CD14-positive monocyte (primary cell): Measurements from ENCODE around the gene GPHN. TPM values are rescaled to one million over a fixed set of nuclear protein-coding genes. Genes with fewer than 3 reads are reported as not detected.

Experiments
- DNase-seq, 3 donors: peaks; one replicate each; pipeline ENCODE4 v3.0.0-alpha.2; 2011 to 2022
- H2AFZ ChIP-seq: 2 replicates; pipeline ENCODE4 v1.6.0; 2012; ENCODE audit warnings: mild to moderate bottlenecking, low read depth, low read length, inconsistent platforms; ENCODE audit not compliant: insufficient read depth, poor library complexity, severe bottlenecking
- H3K27ac ChIP-seq, 2 donors: 1 replicate in 1 of 2; 2 replicates in 1 of 2; pipeline ENCODE4 v1.5.1; 2012 to 2013; ENCODE audit warnings: low read length in 2 of 2, control low read depth in 1 of 2, inconsistent platforms in 1 of 2, low read depth in 1 of 2, mild to moderate bottlenecking in 1 of 2
- H3K27me3 ChIP-seq, 2 donors: one replicate each; pipeline versions ENCODE4 v1.6.0 to v1.6.1; 2011 to 2013; ENCODE audit warnings: low read length in 2 of 2; ENCODE audit not compliant: control insufficient read depth in 2 of 2, insufficient read depth in 2 of 2
- H3K36me3 ChIP-seq, 2 donors: replicated peaks in 1 of 2; 1 replicate in 1 of 2; 2 replicates in 1 of 2; pipeline versions ENCODE4 v1.5.1 to v1.6.1; 2012 to 2013; ENCODE audit warnings: low read length in 2 of 2, control low read depth in 1 of 2, inconsistent platforms in 1 of 2, mild to moderate bottlenecking in 1 of 2; ENCODE audit not compliant: insufficient read depth in 2 of 2, control insufficient read depth in 1 of 2
- H3K4me1 ChIP-seq, 2 donors: 1 replicate in 1 of 2; 2 replicates in 1 of 2; pipeline versions ENCODE4 v1.5.1 to v1.6.1; 2012 to 2013; ENCODE audit warnings: low read length in 2 of 2, control low read depth in 1 of 2, inconsistent platforms in 1 of 2, mild to moderate bottlenecking in 1 of 2, moderate library complexity in 1 of 2; ENCODE audit not compliant: insufficient read depth in 2 of 2, control insufficient read depth in 1 of 2
- H3K4me2 ChIP-seq: replicated peaks from 2 replicates; pipeline ENCODE3; 2012; ENCODE audit warnings: low read length, moderate library complexity, mild to moderate bottlenecking; ENCODE audit not compliant: poor library complexity, severe bottlenecking; ENCODE audit errors: extremely low read depth
- H3K4me3 ChIP-seq, 3 experiments: fragments of 200-600 bp in 1 of 3; sonication (generic) in 1 of 3; replicated peaks in 1 of 3; 1 replicate in 2 of 3; 2 replicates in 1 of 3; pipeline ENCODE4 v1.5.1; 2011 to 2013; ENCODE audit warnings: low read length in 3 of 3, mild to moderate bottlenecking in 3 of 3, control low read depth in 2 of 3, low read depth in 2 of 3, inconsistent platforms in 1 of 3, moderate library complexity in 1 of 3
- H3K79me2 ChIP-seq: 2 replicates; pipeline ENCODE4 v1.6.0; 2012; ENCODE audit warnings: mild to moderate bottlenecking, control low read depth, inconsistent platforms, low read length, moderate library complexity; ENCODE audit not compliant: insufficient read depth
- H3K9ac ChIP-seq: 2 replicates; pipeline ENCODE4 v1.6.0; 2017; ENCODE audit warnings: low read length, mild to moderate bottlenecking; ENCODE audit not compliant: insufficient read depth, poor library complexity, severe bottlenecking
- H3K9me3 ChIP-seq, 2 donors: replicated peaks in 1 of 2; 1 replicate in 1 of 2; 2 replicates in 1 of 2; pipeline versions ENCODE4 v1.5.1 to v1.6.1; 2012 to 2013; ENCODE audit warnings: low read length in 2 of 2, control low read depth in 1 of 2; ENCODE audit not compliant: control insufficient read depth in 1 of 2, insufficient read depth in 1 of 2
- H4K20me1 ChIP-seq: 2 replicates; pipeline ENCODE4 v1.6.0; 2012; ENCODE audit warnings: mild to moderate bottlenecking, low read length, control low read depth, moderate library complexity; ENCODE audit not compliant: insufficient read depth
- H3K27ac Mint-ChIP-seq, 7 donors: one replicate each; pipeline ENCODE4 v1.8.0; 2020; ENCODE audit warnings: mild to moderate bottlenecking in 7 of 7, mixed read lengths in 7 of 7, moderate library complexity in 6 of 7, inconsistent platforms in 2 of 7
- H3K27me3 Mint-ChIP-seq, 3 donors: one replicate each; pipeline ENCODE4 v1.8.0; 2021 to 2022; ENCODE audit warnings: low read depth in 3 of 3, mild to moderate bottlenecking in 3 of 3, mixed read lengths in 3 of 3, moderate library complexity in 3 of 3, inconsistent platforms in 1 of 3
- H3K36me3 Mint-ChIP-seq, 2 donors: one replicate each; pipeline ENCODE4 v1.8.0; 2020; ENCODE audit warnings: mixed read lengths in 2 of 2, inconsistent platforms in 1 of 2, mild to moderate bottlenecking in 1 of 2
- H3K4me1 Mint-ChIP-seq: one replicate; pipeline ENCODE4 v1.8.0; 2020; ENCODE audit warnings: mild to moderate bottlenecking, mixed read lengths
- H3K4me3 Mint-ChIP-seq, 2 donors: one replicate each; pipeline ENCODE4 v1.8.0; 2020; ENCODE audit warnings: mild to moderate bottlenecking in 2 of 2, mixed read lengths in 2 of 2, moderate library complexity in 1 of 2
- H3K9me3 Mint-ChIP-seq, 7 donors: one replicate each; pipeline ENCODE4 v1.8.0; 2020 to 2022; ENCODE audit warnings: mixed read lengths in 7 of 7, mild to moderate bottlenecking in 6 of 7, moderate library complexity in 6 of 7, inconsistent platforms in 2 of 7
- WGBS: methylation state at CpG from one replicate; pipeline ENCODE4 v1.1.5; 2013; ENCODE audit warnings: missing lambda C conversion rate; ENCODE audit not compliant: insufficient coverage; 5-methylcytosine and 5-hydroxymethylcytosine counted together
- intact Hi-C, 2 donors: fragments of 100-400 bp; cut with micrococcal nuclease; formaldehyde crosslinking; loops; one replicate each; pipeline versions ENCODE4 v1.15.0 to v1.15.1; 2023
- polyA plus RNA-seq, 3 donors: library from polyadenylated mRNA; depleted of rRNA in 1 of 3; unstranded in 2 of 3; stranded (reverse) in 1 of 3; fragments of 300-500 nt in 2 of 3; fragments of >200 nt in 1 of 3; fragmentation: Illumina TruSeq in 2 of 3; gene quantifications; 1 replicate in 2 of 3; 2 replicates in 1 of 3; pipeline ENCODE4 v1.2.3, GENCODE V29; 2012 to 2021
- TF ChIP-seq, protein P1 (sequence below): fragments of 200-600 bp; IDR thresholded peaks from one replicate; pipeline ENCODE4 v1.8.0; 2022; ENCODE audit warnings: antibody characterized with exemption, mild to moderate bottlenecking

GPHN gene
- polyA plus RNA-seq, 3 donors, result 1.9 to 3.1 (median 3.0) TPM

DNA sequence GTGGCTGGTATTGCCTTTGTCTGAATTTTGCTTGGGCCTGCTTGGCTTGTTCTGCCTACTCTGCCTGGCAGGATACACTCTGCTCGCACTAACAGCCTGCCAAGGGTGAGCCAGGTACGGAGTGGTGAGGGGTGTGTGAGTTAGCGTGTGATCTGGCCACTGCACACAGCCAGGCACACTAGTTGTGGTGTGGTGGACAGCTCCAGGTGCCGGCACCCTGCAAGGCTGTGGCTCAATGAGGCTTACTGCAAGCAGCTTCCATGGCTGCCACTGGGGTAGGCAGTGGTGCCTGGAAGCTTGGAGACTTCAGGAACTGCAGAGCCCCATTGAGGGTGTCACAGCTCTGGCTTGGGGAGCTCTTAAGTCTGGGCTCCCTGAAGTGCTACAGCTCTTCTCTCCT, 87.4 kb downstream of the GPHN start:
- peaks cover 38 to 51% of the 10 kb centered on the region in 2 donors for H3K9me3 ChIP-seq
- no peaks in the 10 kb centered on the region for H3K36me3 Mint-ChIP-seq
- no peak overlapping the region for H3K4me2 ChIP-seq
- H4K20me1 ChIP-seq, result no peaks in the 10 kb centered on the region
- 100% methylated on average over 4 of the region's 4 CpGs for WGBS
- no peaks in the 10 kb centered on the region for H3K79me2 ChIP-seq
- no peak overlapping the region for H3K27ac Mint-ChIP-seq
- no peak overlapping the region for H3K9ac ChIP-seq
- no peak overlapping the region for H3K4me3 ChIP-seq
- H3K36me3 ChIP-seq, result no peaks in the 10 kb centered on the region
- no peak overlapping the region for H2AFZ ChIP-seq
- H3K27me3 ChIP-seq, result no peaks in the 10 kb centered on the region
- intact Hi-C loops, result no loop called here
- H3K4me1 Mint-ChIP-seq, result no peaks in the 10 kb centered on the region
- H3K4me3 Mint-ChIP-seq, result no peak overlapping the region
- DNase-seq, result no peak
- TF ChIP-seq, protein P1, sequence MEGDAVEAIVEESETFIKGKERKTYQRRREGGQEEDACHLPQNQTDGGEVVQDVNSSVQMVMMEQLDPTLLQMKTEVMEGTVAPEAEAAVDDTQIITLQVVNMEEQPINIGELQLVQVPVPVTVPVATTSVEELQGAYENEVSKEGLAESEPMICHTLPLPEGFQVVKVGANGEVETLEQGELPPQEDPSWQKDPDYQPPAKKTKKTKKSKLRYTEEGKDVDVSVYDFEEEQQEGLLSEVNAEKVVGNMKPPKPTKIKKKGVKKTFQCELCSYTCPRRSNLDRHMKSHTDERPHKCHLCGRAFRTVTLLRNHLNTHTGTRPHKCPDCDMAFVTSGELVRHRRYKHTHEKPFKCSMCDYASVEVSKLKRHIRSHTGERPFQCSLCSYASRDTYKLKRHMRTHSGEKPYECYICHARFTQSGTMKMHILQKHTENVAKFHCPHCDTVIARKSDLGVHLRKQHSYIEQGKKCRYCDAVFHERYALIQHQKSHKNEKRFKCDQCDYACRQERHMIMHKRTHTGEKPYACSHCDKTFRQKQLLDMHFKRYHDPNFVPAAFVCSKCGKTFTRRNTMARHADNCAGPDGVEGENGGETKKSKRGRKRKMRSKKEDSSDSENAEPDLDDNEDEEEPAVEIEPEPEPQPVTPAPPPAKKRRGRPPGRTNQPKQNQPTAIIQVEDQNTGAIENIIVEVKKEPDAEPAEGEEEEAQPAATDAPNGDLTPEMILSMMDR, result no peak
- no peak overlapping the region for H3K27ac ChIP-seq
- peaks cover 22 to 68% (median 50%) of the 10 kb centered on the region in 7 donors for H3K9me3 Mint-ChIP-seq
- no peaks in the 10 kb centered on the region for H3K4me1 ChIP-seq
- peaks cover 0 to 1% (median 0%) of the 10 kb centered on the region in 3 donors for H3K27me3 Mint-ChIP-seq

- no peaks in the 10 kb centered on the region for H3K36me3 ChIP-seq
These were observed 88.5 kb downstream of the GPHN start for GRCh38 chr14:66596241-66596985.

More at GRCh38 chr14:66596241-66596985, 88.5 kb downstream of the GPHN start:
- TF ChIP-seq, protein P1, result no peak
- no peak overlapping the region for H3K9ac ChIP-seq
- H3K9me3 ChIP-seq, result peaks cover 38 to 40% of the 10 kb centered on the region in 2 donors
- H3K4me2 ChIP-seq, result no peak overlapping the region
- Mint-ChIP-seq H3K36me3 (no peaks in the 10 kb centered on the region), H3K27me3 (peaks cover 0 to 1% (median 0%) of the 10 kb centered on the region in 3 donors), H3K9me3 (peaks cover 20 to 58% (median 47%) of the 10 kb centered on the region in 7 donors), H3K4me1 (no peaks in the 10 kb centered on the region), H3K27ac (no peak overlapping the region), H3K4me3 (no peak overlapping the region)
- intact Hi-C loops, result no loop called here
- H3K4me3 ChIP-seq, result no peak overlapping the region
- no peaks in the 10 kb centered on the region for H4K20me1 ChIP-seq
- no peak for DNase-seq
- WGBS, result 94% methylated on average over 9 of the region's 9 CpGs
- no peak overlapping the region for H3K27ac ChIP-seq
- no peak overlapping the region for H2AFZ ChIP-seq
- no peaks in the 10 kb centered on the region for H3K4me1 ChIP-seq
- no peaks in the 10 kb centered on the region for H3K79me2 ChIP-seq
- no peaks in the 10 kb centered on the region for H3K27me3 ChIP-seq
